NB4 (cell line): Measurements from ENCODE around the gene DIP2C.

Source experiments
- DNase-seq: peaks from one replicate; pipeline ENCODE4 v3.0.0; 2010; ENCODE audit warnings: low read depth
- H3K4me3 ChIP-seq: one replicate; pipeline ENCODE4 v1.5.1; 2011; ENCODE audit warnings: mild to moderate bottlenecking, low read depth, low read length, moderate library complexity
- CTCF ChIP-seq: IDR thresholded peaks from one replicate; pipeline ENCODE4 v1.5.1; 2012; ENCODE audit warnings: low read depth, low read length
- MAX ChIP-seq: IDR thresholded peaks from 2 replicates; pipeline ENCODE4 v1.6.1; 2011; ENCODE audit warnings: low read depth, low read length
- MYC ChIP-seq: IDR thresholded peaks from 2 replicates; pipeline ENCODE4 v1.6.1; 2011; ENCODE audit warnings: low read depth, low read length
- POLR2A ChIP-seq: IDR thresholded peaks from 2 replicates; pipeline ENCODE4 v1.6.1; 2011; ENCODE audit warnings: mild to moderate bottlenecking; ENCODE audit not compliant: insufficient read length; ENCODE audit errors: extremely low read depth

The DIP2C gene

GRCh38 chr10:279655-280054 is 409.8 kb downstream of the DIP2C start:
- TF ChIP-seq MYC = no peak
- TF ChIP-seq MAX = no peak
- TF ChIP-seq POLR2A = no peak
- TF ChIP-seq CTCF = no peak
- peak; percentile 19 for DNase-seq
- no peak overlapping the region for H3K4me3 ChIP-seq

GRCh38 chr10:279232-279631 is 410.2 kb downstream of the DIP2C start:
- no peak overlapping the region for H3K4me3 ChIP-seq
- DNase-seq = no peak
- no peak for TF ChIP-seq POLR2A
- no peak for TF ChIP-seq MAX

GRCh38 chr10:278707-279106 is 410.8 kb downstream of the DIP2C start:
- no peak for TF ChIP-seq MYC
- TF ChIP-seq CTCF = no peak
- TF ChIP-seq POLR2A = no peak
- TF ChIP-seq MAX = no peak
- DNase-seq = no peak
- no peak overlapping the region for H3K4me3 ChIP-seq

- TF ChIP-seq MAX = no peak
- no peak for TF ChIP-seq CTCF
- no peak for TF ChIP-seq POLR2A
- no peak for TF ChIP-seq MYC
- DNase-seq = no peak
- H3K4me3 ChIP-seq = no peak overlapping the region
Observed at GRCh38 chr10:277963-278362, 411.5 kb downstream of the DIP2C start.

GRCh38 chr10:275680-276079 is 413.8 kb downstream of the DIP2C start:
- H3K4me3 ChIP-seq = no peak overlapping the region
- DNase-seq = no peak
- TF ChIP-seq MAX (no peak), CTCF (no peak), MYC (no peak), POLR2A (no peak)

GRCh38 chr10:274866-275265 is 414.6 kb downstream of the DIP2C start:
- no peak for DNase-seq
- TF ChIP-seq POLR2A (no peak), CTCF (no peak), MYC (no peak), MAX (no peak)
- H3K4me3 ChIP-seq = no peak overlapping the region
